ENCODE data around the gene VDR.
"Not testable (repeated sequence)": the region's sequence is repeated elsewhere in the genome, so short reads cannot be mapped to it uniquely, and the experiment has no call there.

Gene VDR

GRCh38 chr12:47812797-47813510 lies 91.8 kb downstream of the VDR start:
- DNase-seq (ENCODE audit: low spot score) = peak; percentile 93

GRCh38 chr12:47811581-47812484 lies 93.0 kb downstream of the VDR start:
- DNase-seq (ENCODE audit: low spot score) = no peak

- DNase-seq (ENCODE audit: low spot score) = no peak
Measured at GRCh38 chr12:47811072-47811396, 93.8 kb downstream of the VDR start.

- DNase-seq (ENCODE audit: low spot score) = not testable (repeated sequence)
Measured at GRCh38 chr12:47809518-47809917, 95.3 kb downstream of the VDR start.

- DNase-seq (ENCODE audit: low spot score) = peak; percentile 57
Measured at GRCh38 chr12:47808574-47809365, 96.0 kb downstream of the VDR start.

GRCh38 chr12:47808050-47808449 lies 96.7 kb downstream of the VDR start:
- DNase-seq (ENCODE audit: low spot score) = peak; percentile 90

- DNase-seq (ENCODE audit: low spot score) = no peak
Measured at GRCh38 chr12:47807338-47807737, 97.5 kb downstream of the VDR start.

- no peak for DNase-seq (ENCODE audit: low spot score)
Measured at GRCh38 chr12:47805417-47805816, 99.4 kb downstream of the VDR start.

- no peak for DNase-seq (ENCODE audit: low spot score)
Measured at GRCh38 chr12:47804171-47804570, 100.6 kb downstream of the VDR start.

GRCh38 chr12:47803191-47803875 lies 101.5 kb downstream of the VDR start:
- DNase-seq (ENCODE audit: low spot score) = no peak

GRCh38 chr12:47802312-47802711 lies 102.5 kb downstream of the VDR start:
- DNase-seq (ENCODE audit: low spot score) = no peak

- no peak for DNase-seq (ENCODE audit: low spot score)
Measured at GRCh38 chr12:47801904-47802246, 102.9 kb downstream of the VDR start.

GRCh38 chr12:47801170-47801903 lies 103.5 kb downstream of the VDR start:
- no peak for DNase-seq (ENCODE audit: low spot score)

- DNase-seq (ENCODE audit: low spot score) = no peak
Measured at GRCh38 chr12:47800582-47800981, 104.2 kb downstream of the VDR start.

- no peak for DNase-seq (ENCODE audit: low spot score)
Measured at GRCh38 chr12:47799357-47799955, 105.3 kb downstream of the VDR start.

GRCh38 chr12:47798382-47798948 lies 106.3 kb downstream of the VDR start:
- no peak for DNase-seq (ENCODE audit: low spot score)

- no peak for DNase-seq (ENCODE audit: low spot score)
Measured at GRCh38 chr12:47797441-47797840, 107.4 kb downstream of the VDR start.

- DNase-seq (ENCODE audit: low spot score) = no peak
Measured at GRCh38 chr12:47795814-47796411, 108.9 kb downstream of the VDR start.

- DNase-seq (ENCODE audit: low spot score) = no peak
Measured at GRCh38 chr12:47795121-47795813, 109.5 kb downstream of the VDR start.

- no peak for DNase-seq (ENCODE audit: low spot score)
Measured at GRCh38 chr12:47794679-47795078, 110.1 kb downstream of the VDR start.

Measured in CD4-positive, alpha-beta T cell treated with Interleukin-15 for 4 hours (primary cell).